GM18508 (cell line): ENCODE results near the gene SPOCK2.

ENCODE experiments used
- ATAC-seq: cut with Tn5 transposase; IDR thresholded peaks from one replicate; pipeline ENCODE4 v1.9.1; 2021; ENCODE audit warnings: moderate number of reproducible peaks; ENCODE audit not compliant: insufficient read depth, unreplicated experiment

Gene SPOCK2

DNA sequence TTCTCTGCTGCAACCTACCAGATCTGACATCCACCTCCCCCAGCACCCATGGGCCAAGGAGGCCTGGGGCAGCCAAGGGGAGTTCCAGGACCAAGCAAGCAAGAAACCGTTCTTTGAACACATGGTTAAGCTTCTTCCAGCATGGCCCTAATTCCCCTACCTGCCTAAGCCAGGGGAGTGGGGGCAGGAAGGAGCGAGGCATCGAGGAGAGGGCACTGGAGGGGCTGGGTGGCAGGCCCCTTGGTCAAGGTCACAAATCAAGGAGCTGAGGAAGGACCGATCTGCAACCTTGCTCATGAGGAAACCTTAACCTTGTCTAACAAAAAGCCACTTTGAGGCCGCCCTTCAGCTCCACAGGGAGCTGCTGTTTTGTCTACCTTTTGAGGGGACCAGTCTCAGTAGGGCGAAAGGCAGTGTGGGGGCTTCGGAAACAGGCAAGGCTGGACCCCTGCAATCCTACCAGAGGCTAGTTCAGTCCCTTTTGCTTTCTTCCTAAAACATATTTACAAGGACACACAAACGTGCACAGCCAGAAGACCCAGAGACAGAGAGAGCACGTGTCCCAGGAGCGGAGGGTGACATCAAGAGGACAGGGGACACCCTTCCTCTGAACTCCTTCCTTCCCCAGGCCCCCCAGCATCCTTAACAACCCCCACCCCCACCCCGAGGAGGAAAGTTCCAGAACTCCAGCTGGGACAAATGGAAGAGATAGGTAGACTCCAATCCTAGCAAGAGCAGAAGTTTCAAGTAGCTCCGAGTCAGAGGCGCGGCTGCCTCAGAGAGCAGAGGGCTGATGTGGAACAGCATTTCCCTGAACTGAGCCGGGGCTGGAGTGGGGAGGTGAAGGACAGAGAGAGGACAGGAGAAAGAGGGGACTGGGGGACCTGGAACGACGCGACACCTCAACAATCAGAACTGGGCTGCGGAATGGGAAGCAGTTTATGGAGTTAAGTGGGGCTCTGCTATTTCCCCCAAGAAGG lies 28.2 kb downstream of the SPOCK2 start:
- ATAC-seq, result no peak

DNA sequence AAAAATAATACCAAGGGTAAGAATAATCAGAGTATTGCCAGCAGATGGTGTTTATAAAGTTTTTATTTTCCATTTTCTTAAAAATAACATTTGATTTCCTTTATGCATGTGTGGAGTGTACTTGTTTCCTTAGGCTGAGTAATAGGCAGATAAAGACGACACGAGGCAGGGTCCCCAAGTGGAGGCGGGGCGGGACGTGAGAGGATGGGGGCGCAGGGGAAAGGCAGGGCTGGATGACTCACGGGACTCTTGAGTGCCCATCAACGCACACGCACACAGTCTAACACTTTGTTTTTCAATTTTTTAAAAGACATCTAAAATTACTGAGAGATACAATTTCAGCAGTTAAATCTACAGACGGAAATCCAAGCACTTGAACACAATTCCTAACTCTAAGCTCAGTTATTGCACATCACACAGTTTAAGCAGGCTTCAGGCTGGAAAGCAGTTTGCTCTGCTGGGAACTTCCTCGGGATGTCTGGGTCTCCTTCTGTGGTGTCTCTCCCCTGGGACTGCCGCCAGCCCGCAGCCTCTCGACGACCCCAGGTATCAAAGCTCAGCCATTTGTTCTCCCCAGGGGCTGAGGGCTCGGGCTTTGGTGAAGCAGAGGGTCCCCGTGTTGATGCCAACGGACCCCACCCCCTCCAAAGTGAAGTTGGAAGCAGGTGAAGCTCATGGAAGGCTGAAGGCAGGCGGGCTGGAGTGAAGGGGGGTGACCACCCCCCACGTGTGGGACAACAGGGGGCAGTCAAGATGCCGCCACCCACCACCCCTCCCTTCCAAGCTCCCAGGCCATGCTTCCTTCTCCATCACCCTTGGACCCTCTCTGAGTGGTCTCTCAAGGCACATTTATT lies 29.1 kb downstream of the SPOCK2 start:
- ATAC-seq, result no peak

DNA sequence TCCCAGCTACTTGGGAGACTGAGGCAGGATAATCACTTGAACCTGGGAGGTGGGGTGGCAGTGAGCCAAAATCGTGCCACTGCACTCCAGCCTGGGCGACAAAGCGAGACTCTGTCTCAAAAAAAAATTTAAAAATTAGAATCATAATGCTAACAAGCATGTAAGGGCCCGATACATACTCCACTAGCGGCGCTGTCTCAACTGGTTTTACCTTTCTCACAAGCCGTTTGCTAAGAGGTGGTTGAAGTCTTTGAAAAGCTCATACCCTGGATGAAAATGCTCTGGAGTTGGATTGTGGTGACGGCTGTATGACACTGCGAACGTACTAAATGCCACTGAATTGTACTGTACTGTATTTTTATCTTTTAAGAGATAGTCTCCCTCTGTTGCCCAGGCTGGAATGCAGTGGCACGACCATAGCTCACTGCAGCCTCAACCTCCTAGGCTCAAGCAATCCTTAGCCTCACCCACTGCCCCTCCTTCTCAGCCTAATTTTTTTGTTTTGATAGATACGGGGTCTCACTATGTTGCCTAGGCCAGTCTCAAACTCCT lies 29.9 kb downstream of the SPOCK2 start:
- no peak for ATAC-seq

DNA sequence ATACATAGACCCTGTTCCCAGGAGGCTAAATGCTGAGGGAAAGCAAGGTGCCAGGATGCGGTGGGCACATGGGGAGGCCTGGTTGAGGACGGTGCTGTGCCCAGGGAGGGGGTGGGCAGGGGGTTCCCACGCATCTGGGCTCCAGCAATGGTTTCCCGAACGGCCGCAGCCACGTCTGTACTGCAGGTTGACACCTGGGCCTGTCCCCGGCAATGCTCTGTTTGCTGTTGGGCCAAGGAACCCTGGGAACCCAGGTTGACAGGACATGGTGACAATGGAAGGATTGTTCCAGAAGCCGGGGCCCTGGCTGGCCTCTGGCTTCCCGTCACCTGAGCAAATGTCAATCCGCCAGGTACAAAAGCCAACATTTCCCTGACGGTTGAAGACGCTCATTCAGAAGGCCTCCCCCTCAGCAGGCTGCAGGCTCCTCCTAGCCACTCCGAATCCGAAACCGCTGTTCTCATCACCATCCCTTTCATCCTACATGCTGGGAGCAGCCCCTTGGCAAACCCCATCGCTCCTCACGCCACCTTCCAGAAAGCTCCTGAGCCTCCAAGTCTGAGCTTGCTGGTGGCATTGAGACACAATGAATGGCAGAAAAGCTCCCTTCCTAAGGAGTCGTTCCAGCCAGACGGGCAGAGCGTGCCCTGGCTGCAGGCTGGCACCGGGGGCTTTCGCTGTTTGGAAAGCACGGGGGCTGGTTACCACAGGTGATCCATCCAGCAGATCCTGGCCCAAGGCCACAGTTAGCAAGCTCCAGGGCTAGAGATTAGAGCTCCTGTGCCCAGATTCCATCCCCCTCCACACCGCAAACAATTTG lies 31.2 kb downstream of the SPOCK2 start:
- ATAC-seq, result no peak

DNA sequence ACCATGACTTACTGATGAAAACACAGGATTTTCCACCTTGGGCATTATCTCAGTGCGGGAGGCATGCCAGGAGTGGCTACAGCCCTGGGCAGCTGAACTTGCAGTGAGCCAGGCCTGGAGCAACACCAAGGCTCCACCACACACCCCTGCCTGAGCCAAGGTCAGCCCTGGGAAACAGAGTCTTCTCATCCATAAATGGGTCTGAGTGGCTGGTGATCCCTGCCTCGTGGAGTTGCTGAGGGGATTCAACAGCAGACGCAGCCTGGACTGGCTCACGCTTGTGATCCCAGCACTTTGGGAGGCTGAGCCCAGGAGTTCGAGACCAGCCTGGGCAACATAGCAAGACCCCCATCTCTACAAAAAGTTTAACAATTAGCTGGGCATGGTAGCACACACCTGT lies 32.2 kb downstream of the SPOCK2 start:
- ATAC-seq, result no peak

DNA sequence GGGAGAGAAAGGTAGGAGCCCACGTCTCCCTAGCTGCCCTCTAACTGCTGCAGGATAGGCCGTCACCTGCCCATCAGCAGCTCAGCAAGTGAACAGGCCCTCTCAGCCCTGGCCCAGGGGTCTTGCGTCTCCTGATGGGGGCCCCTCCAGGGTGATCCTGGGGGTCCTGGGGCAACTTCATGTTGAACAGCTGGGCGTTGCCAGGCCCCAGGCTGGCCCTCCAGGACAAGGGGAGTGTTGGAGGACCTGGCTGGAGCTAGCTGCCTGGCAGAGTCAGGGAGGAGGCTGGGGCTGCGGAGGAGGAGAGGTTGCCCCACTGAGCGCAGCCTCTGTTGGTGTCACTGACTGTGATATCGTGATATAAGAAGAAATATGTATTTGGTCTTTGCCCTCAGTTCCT lies 34.7 kb downstream of the SPOCK2 start:
- ATAC-seq, result no peak

DNA sequence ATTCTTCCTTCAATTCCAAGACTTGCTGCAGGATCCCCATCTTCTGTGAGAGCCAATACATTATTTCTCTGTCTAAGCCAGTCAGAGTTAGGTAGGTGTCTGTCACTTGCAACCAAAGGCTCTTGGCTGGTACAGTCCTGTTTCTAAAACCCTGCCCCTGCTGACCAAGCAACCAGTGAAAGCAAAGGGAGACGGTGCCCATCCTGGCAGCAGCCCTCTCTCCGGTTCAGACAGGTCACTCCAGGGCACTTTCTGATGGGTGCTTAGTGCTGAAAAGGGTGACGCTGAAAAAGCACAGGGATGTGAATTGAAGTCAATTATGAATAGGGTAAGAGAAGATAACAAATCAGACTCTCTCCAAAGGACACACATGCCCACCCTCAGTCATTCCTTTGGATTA lies 37.5 kb downstream of the SPOCK2 start:
- no peak for ATAC-seq

DNA sequence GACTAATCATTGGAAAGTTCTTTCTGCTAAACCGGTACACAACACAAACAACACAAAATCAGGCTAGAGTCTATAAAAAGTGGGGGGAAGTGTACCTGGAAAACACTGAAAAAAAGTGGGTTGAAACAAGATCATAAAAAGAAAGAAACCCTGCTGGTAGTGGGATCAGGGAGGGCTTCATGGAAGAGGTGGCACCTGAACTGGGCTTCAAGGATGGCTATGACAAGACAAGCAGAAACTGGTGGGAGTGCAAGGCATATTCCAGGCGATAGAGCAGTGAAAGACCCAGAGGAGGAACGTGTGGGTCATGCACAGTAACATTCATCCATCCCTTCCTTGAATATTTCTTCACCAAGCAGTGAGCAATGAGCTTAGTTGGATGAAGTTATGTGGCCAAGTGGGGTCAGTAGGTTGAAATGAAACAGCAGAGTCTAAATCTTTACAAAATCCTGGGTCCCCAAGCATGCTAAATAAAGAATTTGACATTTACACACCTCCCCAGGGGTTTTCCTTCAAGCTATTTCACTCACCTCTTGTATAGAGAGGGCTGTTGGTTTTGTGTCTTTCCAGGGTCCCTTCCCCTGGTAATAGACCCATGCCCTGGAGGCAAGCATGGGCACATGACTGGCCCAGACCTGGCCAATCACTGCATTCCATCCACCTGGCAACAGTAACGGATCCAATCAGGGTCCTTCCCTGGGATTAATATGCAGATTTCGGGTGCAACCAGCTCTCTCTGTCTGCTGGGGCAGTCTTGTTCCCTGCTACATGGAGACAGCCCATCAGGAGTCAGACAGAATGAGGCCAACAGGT lies 38.2 kb downstream of the SPOCK2 start:
- no peak for ATAC-seq

DNA sequence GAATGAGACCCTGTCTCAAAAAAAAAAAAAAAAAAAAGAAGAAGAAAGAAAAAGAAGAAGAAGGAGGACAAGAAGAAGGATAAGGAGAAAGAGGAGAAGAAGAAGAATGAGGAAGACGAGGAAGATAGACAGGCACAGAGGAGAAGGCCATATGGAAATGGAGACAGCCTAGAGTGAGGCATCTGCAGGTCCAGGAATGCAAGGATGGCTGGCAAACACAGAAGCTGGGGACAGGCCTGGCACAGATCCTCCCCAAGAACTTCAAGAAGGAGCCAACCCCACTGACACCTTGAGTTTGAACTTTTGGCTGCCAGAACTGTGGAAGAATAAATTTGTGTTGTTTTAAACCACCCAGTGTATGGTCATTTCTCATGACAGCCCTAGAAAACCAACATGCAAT lies 38.9 kb downstream of the SPOCK2 start:
- no peak for ATAC-seq

DNA sequence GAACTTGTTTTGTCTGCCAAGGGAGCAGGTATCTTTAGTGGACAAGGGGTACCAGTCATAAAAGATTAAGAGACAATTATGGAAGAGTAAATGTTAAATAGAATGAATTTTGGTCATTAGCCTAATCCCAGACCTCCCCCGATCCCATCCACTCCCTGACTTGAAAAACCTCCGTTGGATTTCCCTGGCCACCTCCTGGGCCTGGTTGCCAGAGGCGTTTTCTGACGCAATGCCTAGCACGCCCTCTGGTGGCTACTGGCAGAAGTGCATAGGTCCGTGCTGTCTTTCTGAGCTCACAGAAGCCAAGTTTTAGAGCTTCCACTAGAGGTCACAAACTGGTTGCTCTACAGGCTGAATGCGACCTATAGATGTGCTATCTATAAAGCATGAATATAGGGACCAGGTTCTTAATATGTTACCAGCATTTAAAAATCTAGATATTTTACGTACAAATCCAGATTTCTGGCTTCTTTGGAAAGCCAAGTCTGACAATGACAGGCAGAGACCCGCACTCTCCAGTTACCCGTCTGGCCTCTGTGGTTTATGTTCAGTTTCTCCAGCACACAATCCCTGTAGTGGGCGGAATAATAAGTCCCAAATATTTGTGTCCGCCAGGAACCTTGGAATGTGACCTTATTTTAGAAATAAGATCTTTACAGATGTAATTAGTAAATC lies 39.8 kb downstream of the SPOCK2 start:
- no peak for ATAC-seq

DNA sequence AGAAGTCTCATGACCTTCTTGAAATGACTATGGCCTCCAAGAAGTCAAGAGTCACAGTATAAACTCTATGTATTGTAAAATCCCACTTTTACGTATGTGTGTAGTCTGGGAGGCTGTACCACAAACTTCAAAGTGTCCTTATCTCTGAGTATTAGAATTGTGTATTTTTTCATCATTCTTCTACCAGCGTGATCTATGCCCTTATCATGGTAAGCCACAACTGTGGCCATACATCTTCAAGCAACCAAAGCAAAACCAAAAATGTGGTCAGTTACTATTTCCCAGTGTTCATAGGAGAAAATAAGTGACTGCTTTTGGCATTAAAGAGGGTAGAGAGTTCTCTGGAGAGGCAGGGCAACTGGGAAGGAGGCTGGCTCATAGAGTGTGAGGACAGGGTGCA lies 42.8 kb downstream of the SPOCK2 start:
- no peak for ATAC-seq

DNA sequence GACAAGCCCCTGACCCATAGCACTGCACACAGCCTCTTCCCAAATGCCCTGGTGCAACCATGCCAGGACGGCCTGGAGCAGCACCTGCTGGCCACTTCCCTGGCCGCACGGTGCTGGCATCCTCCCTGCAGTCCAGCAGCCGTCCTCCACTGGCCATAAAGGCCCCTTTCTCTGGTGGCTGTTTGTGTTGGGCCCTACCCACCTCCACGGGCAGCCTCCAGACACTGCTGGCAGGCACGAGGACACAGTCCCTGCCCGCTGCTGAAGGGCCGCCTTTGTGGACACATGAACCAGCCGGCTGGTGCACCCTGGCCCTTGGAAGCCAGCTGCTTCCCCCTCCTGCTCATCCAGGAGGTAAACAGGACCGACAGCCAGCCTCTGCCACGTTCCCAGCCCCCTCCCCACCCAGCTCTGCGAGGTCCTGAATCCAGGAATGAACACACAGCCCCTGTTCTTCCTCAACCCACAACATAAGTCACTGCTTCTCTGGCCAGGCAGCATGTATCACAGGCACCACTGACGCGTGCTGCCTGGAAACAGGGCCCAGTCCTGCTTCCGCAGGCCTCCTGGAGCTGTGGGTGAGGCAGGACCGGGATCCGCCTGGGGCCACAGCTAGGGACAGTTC lies 43.8 kb downstream of the SPOCK2 start:
- no peak for ATAC-seq

DNA sequence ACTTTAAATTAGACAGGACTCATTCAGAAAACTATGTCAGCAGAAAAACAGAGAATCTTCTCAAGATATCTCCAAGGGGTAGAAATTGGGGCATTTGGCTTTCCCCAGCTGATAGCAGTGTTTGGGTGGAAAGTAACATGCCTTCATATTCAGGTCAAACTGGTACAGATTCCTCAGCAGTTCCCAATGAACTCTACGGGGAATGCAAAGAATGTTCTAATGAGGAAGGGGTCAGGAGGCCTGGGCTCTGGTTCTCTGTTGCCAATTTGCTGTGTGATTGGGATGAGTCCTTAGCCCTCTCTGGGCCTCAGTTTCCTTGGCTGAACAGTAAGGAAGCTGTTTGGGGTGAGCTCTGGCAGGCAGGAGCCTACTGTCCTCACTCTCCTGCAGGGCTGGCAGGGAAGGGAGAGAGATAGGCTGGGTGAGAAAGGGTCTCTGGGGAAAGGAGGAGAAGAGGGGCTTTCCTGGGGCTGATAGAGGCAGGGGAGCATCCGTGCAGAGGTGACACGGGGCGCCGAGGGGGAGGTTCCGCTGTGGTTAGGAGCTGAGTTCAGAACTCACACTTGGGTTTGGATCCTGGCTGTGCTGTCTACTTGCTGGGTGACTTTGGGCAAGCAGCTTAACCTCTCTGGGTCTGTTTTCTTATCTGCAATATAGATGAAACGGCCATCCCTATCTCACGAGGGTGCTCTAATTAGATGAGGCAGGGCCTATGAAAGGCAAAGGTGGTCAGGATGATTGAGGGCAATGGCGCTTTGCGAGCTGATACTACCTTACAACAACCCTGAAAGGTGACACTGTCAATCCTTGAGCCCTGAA lies 45.1 kb downstream of the SPOCK2 start:
- ATAC-seq, result no peak

DNA sequence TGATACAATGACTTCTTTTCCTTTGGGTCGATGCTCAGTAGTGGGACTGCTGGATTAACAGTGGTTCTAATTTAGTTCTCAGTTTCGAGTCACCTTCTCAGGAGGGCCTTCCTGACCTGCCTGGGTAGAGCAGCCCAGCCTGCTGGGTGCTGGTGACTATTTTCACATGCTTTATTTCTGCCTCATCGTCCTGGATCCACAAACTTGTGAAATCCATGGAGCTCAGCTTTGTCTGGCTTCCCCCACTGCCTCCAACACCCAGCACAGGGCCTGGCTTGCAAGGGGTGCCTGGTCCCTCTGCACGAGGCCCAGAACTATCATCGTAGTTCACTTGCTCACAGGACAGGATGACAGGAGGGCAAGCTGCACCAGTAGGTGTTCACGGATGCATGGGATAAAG lies 46.9 kb downstream of the SPOCK2 start:
- ATAC-seq, result no peak

DNA sequence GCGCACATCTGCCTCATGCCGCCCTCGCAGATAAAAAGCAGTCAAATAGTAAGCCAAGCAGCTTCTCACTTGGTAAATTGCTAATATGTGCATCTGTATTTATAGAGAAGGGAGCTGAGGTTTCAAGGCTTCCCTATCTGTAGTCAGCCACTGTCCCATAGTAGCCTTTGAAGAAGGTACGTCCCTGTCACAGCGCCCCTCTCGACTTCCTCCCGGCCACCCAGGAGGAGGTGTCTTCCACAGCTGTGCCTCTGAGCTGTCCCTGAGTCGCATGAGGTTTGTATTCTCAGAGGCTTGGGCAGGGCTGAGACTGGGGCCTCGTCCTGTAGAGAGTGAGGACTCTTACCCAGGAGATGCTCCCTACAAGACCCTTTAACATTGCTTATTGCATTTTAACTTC lies 49.0 kb downstream of the SPOCK2 start:
- no peak for ATAC-seq

DNA sequence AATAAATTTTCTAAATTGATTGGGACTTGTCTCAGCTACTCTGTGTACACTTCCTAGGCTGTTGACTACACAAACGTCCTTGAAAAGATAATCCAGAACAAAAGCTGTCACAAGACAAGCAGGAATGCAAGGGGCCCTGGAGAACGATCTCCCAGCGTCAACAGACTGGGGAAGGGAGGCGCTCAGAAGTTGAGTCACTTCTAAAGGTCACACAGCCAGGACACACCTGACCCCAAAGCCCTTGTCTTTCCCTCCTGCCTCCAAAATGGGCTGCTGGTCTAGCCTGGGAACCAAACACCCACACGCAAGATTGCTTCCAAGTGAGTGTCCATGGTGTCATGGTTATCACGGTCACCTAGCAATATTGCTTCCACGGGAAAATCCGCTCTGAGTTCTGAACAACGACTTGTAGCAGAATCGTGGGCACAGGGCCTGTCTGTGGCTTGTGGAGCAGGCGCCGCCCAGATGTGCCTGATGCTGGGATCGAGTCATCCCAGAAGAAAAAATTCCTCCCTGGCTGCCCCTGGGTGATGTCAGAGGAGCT lies 49.8 kb downstream of the SPOCK2 start:
- ATAC-seq, result no peak

DNA sequence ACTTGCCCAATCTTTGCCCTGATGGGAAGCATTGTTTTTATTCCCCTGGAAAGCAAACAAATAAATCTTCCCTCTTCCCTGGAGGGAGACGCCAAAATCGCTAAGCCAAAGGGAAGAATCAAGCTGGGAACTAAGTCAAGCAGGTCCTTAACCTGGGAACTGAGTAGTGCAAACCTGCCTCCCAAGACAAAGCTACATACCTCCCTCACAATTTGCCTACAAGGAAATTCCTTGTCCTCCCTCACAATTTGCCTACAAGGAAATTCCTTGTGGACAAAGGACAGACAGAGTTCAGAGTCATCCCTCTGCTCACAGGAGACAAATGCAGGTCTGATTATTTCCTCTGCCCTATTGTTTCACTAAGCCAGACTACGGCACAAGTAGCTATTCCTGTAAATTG lies 50.5 kb downstream of the SPOCK2 start:
- ATAC-seq, result no peak
